Measurements from ENCODE around the gene GSTM3.
"Not testable (repeated sequence)": the region's sequence is repeated elsewhere in the genome, so short reads cannot be mapped to it uniquely, and the experiment has no call there.

Gene GSTM3

DNA sequence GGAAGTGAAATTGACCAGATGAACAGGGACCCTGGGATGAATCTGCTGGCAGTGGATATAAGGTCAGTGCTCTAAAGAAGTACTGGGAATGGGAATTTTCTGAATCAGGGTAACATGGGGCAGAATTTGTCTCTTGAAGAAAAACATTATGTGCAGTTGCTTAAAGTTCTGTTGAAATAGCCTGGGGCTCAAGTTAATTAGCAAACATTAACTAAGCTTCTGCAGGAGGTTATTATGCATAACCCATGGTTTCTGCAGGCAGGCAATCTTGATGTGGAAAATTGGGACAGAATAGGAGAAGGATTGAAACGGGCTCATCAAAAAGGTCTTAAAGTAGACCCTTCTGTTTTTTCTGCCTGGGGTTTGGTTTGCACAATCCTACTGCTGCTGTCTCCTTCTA, 14.8 kb downstream of the GSTM3 start:
- DNase-seq = no peak

DNA sequence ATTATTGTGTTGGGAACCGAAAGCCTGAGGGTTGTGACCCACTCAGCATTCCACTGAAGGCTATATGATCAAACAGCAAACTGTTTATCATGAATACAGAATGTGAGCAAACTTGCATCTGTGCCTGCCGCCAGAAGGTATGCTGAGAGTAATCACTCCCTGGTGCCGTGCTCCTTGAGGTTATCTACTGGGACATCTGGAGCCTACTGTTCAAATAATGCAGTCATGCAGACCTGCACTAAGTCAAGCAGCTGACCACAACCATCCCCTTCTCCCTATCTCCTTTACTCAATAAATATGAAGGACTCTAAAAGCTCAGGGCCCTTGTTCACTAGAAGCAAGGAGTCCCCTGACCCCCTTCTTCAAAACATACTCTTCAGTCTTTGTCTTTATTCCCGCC, 15.3 kb downstream of the GSTM3 start:
- DNase-seq = no peak

DNA sequence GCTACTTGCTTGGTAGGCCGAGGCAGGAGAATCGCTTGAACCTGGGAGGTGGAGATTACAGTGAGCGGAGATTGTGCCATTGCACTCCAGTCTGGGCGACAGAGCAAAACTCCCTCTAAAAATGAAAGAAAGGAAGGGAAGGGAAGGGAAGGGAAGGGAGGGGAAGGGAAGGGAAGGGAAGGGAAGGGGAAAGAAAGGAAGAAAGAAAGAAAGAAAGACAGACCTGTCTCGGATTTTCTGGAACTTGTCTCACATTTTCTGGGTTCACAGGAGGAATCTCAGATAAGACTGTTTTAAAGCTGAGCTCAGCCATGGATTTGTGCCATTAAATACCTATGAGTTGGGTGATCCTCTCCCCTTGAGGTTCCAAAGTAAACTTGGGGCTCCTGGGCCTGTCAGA, 15.9 kb downstream of the GSTM3 start:
- DNase-seq = no peak

DNA sequence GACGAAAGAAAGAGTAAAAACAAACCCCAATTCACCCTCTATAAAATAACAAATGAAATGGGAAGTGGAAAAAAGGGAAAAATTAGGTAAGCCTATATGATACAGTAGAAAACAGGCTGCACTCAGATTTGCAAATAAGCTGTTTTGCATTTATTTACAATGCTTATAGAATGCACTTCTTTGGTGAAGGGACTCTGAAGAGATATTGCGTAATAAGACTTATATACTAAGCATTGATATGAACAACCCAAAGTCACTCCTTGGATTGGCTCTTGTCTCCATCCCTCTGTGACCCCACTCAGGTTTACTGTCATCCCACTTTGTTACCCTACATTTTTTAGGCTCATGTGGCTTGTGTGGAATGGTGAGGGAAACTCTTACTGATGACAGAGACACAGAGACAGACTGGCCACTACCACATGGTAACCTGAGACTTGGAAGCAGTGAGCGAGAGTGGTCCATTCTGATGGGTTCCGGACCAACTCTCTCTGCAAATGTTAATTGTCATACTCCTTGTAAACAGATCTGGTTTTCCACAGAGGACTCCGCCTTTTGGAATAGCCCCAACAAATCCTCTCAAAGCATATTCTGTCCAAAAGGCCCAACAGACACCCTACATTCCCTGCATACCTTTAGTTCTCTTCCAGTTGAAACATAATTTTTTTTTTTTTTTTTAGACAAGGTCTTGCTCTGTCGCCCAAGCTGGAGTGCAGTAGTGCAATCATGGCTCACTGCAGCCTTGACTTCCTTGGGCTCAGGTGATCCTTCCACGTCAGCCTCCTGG, 17.7 kb downstream of the GSTM3 start:
- no peak for DNase-seq

DNA sequence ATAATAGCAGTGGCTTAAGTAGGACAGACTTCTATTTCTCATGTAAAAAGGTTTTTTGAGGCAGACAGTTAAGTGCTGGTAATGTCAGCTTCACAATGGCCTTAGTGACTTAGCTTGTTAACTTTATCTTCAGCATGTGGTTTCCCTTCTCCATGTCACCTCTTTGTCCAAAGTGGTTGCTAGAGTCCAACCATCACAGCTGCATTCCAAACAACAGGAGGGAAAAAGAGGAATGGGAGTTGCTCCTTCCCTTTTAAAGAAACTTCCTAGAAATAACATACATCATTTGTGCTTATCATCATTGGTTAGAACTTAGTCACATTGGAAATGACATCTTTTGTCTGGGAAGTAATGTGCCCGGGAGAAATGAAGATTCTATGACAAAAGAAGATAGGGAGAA, 18.9 kb downstream of the GSTM3 start:
- no peak for DNase-seq

DNA sequence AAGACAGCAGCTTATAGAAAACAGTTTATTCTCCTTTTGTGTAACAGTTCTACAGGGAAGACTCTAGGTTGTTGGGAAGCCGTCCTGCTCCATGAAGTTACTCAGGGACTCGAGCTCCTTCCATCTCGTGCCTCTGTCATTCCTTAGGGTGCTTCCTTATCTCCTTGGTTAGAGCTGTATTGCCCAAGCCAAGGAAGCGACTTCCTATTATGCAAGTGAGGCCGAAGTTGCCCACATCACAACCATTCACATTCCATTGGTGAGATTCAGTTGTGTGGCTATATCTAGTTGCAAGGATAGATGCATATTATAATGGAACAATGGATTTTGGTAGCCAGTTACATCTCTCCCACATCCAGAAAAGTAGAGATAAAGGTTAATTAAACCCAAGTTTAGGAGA, 19.8 kb downstream of the GSTM3 start:
- no peak for DNase-seq

DNA sequence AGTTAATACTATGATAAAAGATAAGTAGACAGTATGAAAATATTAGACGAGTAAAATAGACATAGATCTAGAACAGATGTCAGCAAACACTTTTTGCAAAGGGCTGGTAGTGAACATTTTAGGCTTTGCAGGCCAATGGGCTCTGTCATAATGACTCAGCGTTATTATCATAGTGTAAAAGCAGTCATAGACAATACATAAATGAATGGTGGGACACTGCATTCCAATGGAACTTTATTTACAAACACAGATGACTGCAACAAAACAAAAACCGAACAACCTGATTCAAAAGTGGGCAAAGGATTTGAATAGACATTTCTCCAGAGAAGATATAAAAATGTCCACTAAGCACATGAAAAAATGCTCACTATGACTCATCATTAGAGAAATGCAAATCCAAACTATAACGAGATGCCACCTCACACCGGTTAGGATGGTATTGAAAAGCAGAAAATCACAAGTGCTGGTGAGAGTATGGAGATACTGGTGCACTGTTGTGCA, 21.5 kb downstream of the GSTM3 start:
- no peak for DNase-seq

DNA sequence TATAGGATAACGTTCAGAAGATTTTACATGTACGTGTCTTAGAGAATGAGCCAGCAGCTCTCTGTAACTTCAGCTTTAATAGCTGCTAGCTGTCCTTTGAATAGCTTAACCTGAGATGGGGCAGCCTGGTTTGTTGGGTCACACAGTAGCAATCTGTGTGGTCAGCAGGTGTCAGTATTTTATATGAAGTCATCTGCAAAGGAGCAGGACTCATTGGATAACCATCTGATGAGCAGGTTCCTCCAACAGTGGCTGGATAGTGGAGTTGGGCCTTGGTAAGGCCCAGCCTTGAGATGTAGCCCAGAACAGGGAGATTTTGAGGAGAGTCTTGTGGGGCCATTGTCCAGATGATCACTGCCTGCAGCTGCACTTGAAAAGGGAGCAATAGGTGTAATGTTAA, 22.3 kb downstream of the GSTM3 start:
- no peak for DNase-seq

DNA sequence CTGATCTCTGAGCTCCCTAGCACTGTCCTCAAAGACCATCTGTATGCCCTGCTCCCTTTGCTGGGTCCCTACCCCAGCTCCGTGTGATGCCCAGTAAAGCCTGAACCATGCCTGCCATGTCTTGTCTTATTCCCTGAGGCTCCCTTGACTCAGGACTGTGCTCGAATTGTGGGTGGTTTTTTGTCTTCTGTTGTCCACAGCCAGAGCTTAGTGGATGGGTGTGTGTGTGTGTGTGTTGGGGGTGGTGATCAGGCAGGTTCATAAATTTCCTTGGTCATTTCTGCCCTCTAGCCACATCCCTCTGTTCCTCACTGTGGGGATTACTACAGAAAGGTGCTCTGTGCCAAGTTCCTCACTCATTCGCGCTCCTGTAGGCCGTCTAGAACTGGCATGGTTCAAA, 23.1 kb downstream of the GSTM3 start:
- DNase-seq = no peak

DNA sequence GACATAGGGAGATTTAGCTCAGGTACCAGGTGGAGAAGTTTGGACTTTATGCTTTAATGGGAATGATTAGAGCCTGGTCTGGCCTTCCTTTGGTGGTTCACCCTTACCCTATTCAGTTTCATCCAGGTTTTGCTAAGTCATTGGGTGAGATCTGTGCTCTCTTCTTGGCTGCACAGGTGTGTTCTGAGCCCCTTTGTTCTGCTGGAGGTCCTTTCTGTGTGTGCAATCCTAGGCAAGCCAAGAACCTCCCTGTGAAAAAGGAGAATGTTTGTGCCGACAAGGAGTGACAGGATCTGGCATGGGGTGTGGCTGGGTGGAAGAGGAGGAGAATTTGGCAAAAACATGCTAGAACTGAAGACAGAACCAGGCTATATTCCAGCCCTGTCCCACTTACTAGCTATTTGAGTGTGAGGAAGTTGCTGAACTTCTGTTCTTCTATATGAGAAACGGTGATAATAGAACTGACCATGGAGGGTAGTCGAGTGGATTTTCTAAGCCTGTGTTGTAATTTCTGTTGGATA, 24.2 kb downstream of the GSTM3 start:
- DNase-seq = no peak

DNA sequence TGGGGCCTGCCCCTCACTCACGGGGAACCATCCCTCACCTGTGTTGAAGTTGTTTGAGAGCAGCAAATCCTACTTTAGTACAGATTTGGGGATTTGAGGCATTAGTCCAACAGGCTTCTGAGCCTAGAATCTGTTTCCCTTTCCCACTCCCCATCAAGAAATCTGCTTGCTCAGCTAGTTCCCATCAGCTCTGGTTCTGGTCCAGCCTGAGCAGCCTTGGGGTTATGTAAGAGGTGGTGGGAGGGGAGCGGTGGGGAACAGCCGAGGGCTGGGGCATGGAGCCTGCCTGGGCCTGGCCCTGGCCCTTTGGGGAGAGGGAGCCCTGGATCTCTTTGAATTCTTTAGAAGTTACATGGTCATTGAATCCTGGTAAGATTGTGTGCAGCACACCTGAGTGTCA, 24.7 kb downstream of the GSTM3 start:
- no peak for DNase-seq

DNA sequence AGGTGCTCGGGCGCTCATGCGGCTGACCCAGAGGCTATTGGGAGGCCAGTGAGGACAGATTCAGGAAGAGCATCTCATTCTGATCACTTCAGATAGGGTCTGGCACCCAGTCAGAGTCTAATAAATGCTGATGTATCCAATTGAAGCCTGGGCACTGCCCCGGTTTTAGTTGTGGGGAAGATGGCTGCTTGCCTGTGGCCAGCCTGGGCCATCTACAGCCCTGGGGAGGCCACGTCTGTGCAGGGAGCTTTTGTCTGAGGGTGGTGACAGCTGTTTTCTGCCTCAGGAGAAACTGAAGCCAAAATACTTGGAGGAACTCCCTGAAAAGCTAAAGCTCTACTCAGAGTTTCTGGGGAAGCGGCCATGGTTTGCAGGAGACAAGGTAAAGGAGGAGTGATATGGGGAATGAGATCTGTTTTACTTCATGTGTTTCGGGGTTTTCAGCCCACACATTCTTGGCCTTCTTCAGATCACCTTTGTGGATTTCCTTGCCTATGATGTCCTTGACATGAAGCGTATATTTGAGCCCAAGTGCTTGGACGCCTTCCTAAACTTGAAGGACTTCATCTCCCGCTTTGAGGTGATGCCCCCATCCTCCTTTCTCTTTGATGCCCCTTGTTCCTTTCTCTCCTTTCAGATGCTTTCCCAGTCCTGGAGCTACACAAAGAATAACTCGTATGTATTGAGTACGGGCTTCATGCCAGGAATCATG, 26.0 kb downstream of the GSTM3 start:
- DNase-seq = no peak

DNA sequence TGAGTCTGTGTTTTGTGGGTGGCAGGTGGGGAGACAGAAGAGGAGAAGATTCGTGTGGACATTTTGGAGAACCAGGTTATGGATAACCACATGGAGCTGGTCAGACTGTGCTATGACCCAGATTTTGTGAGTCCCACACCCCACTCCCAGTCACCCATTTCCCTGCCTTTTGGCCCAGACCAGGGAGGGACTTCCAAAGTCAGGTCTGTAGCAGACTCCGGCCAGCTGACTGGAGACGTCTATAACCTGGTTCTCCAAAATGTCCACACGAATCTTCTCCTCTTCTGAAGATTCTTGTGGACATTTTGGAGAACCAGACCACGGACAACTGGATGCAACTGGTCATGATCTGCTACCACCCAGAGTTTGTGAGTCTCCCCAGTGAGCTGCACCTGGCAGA, 27.2 kb downstream of the GSTM3 start:
- DNase-seq = no peak

DNA sequence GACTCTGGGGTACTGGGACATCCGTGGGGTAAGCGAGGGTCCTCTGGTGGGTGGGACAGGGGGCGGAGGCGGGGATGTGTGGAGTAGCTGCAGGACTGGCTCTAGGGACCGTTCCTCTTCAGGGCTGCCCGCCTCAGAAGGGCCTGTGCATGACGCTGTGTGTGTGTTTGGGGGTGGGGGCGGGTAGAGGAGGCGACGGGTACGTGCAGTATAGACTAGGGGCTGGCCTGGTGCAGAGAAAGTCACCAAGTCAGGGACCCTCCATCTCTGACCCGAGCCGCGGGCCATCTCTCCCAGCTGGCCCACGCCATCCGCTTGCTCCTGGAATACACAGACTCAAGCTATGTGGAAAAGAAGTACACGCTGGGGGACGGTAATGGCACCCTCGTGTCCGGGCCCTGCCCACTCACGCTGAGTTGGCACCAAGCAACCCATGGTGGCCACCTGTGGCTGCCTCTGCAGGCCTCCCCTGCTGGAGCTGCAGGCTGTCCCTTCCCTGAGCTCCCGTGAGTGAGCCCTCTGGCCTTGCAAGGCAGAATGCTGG, 28.4 kb downstream of the GSTM3 start:
- DNase-seq = no peak

DNA sequence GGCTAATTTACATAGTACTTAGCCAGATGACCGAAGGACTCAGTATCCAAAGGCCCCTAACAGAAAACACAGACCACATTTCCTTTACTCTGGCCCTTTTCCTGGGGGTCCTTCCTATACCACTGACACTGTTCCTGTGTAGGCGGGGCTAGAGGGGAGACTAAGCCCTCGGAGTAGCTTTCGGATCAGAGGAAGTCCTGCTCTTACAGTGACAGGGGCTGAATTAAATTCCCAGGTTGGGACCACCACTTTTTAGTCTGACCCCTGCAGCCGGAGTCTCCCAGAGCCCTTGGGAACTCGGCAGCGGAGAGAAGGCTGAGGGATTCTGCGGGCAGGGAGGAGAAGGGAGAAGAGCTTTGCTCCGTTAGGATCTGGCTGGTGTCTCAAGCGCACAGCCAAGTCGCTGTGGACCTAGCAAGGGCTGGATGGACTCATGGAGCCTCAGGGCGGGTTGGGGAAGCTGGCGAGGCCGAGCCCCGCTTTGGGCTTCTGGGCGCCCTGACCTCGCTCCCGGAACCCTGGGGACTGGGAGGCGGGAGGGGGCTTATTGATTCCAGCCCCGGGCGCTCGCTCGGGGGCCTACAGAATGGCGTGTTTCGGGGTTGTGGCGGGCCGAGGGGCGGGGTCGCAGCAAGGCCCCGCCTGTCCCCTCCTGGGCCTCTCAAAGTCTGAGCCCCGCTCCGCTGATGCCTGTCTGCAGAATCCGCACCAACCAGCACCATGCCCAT, 29.1 kb downstream of the GSTM3 start, which contains the start of gene GSTM5:
GSTM5 (plus strand) TSS at position 659 of the 728 bp plus-strand sequence; CDS start at position 721, 62 bp downstream.
- not testable (repeated sequence) for DNase-seq

DNA sequence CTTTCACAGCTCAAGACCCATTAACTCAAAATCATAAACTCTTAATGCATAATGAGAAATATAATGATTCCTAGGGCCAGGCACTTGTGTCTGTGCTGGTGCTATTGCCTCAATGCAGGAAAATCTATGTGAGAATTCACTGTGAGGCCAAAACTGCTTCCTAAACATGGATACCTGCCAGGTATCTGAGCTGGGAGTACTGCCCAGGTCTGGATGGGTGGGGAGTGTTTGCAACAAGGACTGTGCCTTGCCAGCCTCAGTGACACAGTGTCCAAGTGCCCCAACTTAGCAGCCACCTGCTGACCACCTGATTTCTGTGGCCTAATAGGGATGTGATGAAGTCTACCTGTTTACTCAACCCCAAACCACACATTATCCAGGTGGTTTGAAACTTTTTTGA, 31.0 kb downstream of the GSTM3 start:
- DNase-seq = not testable (repeated sequence)

DNA sequence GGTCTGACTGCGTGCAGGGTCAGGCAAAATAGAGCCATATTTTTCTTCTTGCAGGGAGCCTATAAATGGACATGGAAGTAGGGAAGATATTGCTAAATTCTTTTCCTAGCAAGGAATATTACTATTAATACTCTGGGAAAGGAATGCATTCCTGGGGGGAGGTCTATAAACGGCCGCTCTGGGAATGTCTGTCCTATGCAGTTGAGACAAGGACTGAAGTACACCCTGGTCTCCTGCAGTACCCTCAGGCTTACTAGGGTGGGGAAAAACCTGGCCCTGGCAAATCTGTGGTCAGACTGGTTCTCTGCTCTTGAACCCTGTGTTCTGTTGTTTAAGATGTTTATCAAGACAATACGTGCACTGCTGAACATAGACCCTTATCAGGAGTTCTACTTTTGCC, 31.9 kb downstream of the GSTM3 start:
- not testable (repeated sequence) for DNase-seq

DNA sequence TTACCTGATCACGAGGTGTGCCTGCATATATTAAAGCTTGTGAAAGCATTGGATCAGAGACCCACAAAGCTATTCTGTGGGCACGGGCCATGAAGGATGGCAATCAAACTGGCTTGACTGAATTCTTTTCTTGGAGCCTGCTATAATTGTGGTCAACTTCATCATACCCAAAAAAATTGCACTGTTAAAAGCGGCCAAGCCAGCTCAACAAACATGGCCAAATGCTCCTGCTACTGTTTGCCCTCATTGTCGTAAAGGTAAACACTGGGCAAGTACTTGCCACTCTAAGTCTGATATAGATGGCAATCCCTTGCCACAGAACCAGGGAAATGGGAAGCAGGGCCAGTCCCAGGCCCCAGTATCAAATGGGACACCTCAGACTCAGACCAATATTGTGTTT, 35.4 kb downstream of the GSTM3 start:
- no peak for DNase-seq

DNA sequence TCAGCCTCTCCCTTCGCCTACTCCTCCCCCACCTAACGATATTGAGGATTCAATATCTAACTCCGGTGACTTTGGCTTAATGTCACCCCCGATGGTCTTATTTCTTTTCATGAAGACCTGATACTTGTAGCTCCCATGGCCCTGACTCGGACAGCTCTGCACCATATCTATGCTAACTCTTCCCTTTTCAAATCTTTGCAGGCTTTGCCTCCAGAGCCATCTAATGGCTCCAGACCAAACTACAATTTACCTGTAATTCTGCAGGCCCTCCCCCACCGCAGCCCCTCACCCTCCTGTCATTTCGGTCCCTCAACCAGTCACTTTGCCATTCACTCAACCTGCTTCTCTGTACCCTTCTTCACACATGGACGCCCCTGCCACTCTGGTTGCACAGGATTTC, 36.7 kb downstream of the GSTM3 start:
- no peak for DNase-seq

DNA sequence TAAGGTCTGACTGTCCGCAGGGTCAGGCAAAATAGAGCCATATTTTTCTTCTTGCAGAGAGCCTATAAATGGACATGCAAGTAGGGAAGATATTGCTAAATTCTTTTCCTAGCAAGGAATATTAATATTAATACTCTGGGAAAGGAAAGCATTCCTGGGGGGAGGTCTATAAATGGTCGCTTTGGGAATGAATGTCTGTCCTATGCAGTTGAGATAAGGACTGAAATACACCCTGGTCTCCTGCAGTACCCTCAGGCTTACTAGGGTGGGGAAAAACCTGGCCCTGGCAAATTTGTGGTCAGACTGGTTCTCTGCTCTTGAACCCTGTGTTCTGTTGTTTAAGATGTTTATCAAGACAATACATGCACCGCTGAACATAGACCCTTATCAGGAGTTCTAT, 37.9 kb downstream of the GSTM3 start:
- DNase-seq = not testable (repeated sequence)

DNA sequence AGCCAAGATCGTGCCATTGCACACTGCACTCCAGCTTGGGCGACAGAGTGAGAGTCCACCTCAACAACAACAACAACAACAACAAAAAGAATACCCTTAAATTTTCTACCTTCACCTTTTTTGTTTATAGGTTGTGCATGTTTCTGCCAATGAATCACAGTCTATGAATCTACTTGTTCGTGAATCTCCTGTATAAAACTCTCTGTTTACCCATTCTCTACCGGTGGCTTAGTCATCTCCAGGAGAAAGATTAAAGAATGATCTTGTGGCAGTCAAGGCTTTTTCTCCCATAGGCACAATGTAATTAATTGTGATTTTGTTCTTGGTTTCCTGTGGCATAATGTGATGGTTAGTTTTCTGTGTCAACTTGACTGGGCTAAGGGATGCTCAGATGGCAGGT, 43.0 kb downstream of the GSTM3 start:
- DNase-seq = not testable (repeated sequence)

DNA sequence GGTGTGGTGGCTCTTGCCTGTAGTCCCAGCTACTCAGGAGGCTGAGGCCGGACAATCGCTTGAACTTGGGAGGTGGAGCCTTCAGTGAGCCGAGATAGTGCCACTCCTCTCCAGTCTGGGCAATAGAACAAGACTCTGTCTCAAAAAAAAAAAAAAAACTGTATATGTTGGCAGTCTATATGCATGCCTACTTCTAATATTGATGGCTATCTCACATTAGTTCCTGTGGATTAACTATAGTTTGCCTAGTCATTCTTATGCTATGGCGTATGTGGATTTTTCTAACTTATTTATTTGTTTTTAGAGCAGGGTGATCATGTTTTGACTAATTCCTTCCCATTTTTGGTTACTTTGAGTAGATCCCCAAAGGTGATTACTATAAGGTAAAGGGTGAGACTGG, 43.8 kb downstream of the GSTM3 start:
- DNase-seq = no peak

DNA sequence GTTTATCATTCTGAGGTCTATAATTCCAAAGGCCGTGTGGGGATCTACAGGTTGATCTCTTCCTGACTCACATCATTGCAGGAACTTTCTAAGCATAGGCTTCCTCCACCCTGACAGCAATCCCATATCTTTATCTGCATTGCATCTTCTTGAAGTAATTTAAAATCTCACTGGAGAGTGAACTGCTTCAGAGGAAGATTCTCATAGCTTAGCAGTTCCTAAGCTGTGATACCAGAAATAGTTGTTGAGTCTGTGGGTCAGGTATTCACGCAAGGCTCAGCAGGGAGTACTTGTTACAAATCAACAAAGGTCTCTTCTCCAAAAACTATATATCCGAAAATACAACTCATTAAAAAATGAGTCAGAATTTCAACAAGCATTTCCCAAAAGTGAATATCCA, 45.7 kb downstream of the GSTM3 start:
- not testable (repeated sequence) for DNase-seq
